NCI-H748 (cell line): ENCODE results near the gene ATP2B2.
"Not testable (repeated sequence)": the region's sequence is repeated elsewhere in the genome, so short reads cannot be mapped to it uniquely, and the experiment has no call there.

Experiments
- DNase-seq: peaks from one replicate; lab custom pipeline; 2025; ENCODE audit not compliant: unreplicated experiment; lab: John Stamatoyannopoulos, UW

The ATP2B2 gene

GRCh38 chr3:10505050-10505790 lies at the start of gene ATP2B2:
Gene ATP2B2, minus strand, starts transcription at chr3:10505586. Its CDS starts 56,043 bp downstream, at chr3:10449543.
- peak; percentile 57 for DNase-seq

GRCh38 chr3:10554746-10555145 lies 49.4 kb upstream of the ATP2B2 start:
- no peak for DNase-seq

GRCh38 chr3:10554236-10554611 lies 48.8 kb upstream of the ATP2B2 start:
- DNase-seq, result no peak

- peak; percentile 56 for DNase-seq
These were observed 48.3 kb upstream of the ATP2B2 start for GRCh38 chr3:10553591-10554235.

GRCh38 chr3:10552631-10552943 lies 47.2 kb upstream of the ATP2B2 start:
- no peak for DNase-seq

GRCh38 chr3:10551821-10552630 lies 46.6 kb upstream of the ATP2B2 start:
- DNase-seq, result no peak

GRCh38 chr3:10551139-10551538 lies 45.8 kb upstream of the ATP2B2 start:
- no peak for DNase-seq

GRCh38 chr3:10550705-10551104 lies 45.3 kb upstream of the ATP2B2 start:
- no peak for DNase-seq

- no peak for DNase-seq
These were observed 44.3 kb upstream of the ATP2B2 start for GRCh38 chr3:10549617-10550230.

- no peak for DNase-seq
These were observed 43.6 kb upstream of the ATP2B2 start for GRCh38 chr3:10548992-10549391.

GRCh38 chr3:10547841-10548783 lies 42.7 kb upstream of the ATP2B2 start:
- peak; percentile 3 for DNase-seq

GRCh38 chr3:10547413-10547812 lies 42.0 kb upstream of the ATP2B2 start:
- no peak for DNase-seq

GRCh38 chr3:10546820-10547263 lies 41.5 kb upstream of the ATP2B2 start:
- DNase-seq, result no peak

- no peak for DNase-seq
These were observed 40.8 kb upstream of the ATP2B2 start for GRCh38 chr3:10546181-10546624.

- no peak for DNase-seq
These were observed 37.1 kb upstream of the ATP2B2 start for GRCh38 chr3:10542518-10542917.

- not testable (repeated sequence) for DNase-seq
These were observed 35.0 kb upstream of the ATP2B2 start for GRCh38 chr3:10540347-10540746.

- DNase-seq, result no peak
These were observed 28.7 kb upstream of the ATP2B2 start for GRCh38 chr3:10534066-10534465.

GRCh38 chr3:10533737-10534023 lies 28.3 kb upstream of the ATP2B2 start:
- DNase-seq, result no peak

- no peak for DNase-seq
These were observed 27.8 kb upstream of the ATP2B2 start for GRCh38 chr3:10532939-10533736.

GRCh38 chr3:10531031-10531430 lies 25.6 kb upstream of the ATP2B2 start:
- DNase-seq, result no peak
